Hepatocyte (in vitro differentiated cells): ENCODE measurements around the gene ART4. TPM values are rescaled to one million over a fixed set of nuclear protein-coding genes. Genes with fewer than 3 reads are reported as not detected.

Experiments used
- DNase-seq: peaks from one replicate; pipeline ENCODE4 v3.0.0-alpha.2; 2016; ENCODE audit warnings: low spot score
- H2AFZ ChIP-seq: fragments of 200-600 bp; sonication (generic); 2 replicates; pipeline ENCODE4 v1.6.0; 2016; ENCODE audit warnings: antibody characterized with exemption, mild to moderate bottlenecking
- H3K27ac ChIP-seq: fragments of 200-600 bp; sonication (generic); 2 replicates; pipeline ENCODE4 v1.5.1; 2016; ENCODE audit warnings: mild to moderate bottlenecking
- H3K27me3 ChIP-seq: fragments of 200-600 bp; sonication (generic); 2 replicates; pipeline ENCODE4 v1.6.1; 2016
- H3K36me3 ChIP-seq: fragments of 200-600 bp; sonication (generic); replicated peaks from 2 replicates; pipeline ENCODE4 v1.5.1; 2016; ENCODE audit warnings: low read depth; ENCODE audit not compliant: insufficient read depth
- H3K4me1 ChIP-seq: fragments of 200-600 bp; sonication (generic); 2 replicates; pipeline ENCODE4 v1.5.1; 2016; ENCODE audit warnings: mild to moderate bottlenecking, moderate library complexity; ENCODE audit not compliant: insufficient read depth
- H3K4me2 ChIP-seq: fragments of 200-600 bp; sonication (generic); 2 replicates; pipeline ENCODE4 v1.6.0; 2016
- H3K4me3 ChIP-seq: fragments of 200-600 bp; sonication (generic); 2 replicates; pipeline ENCODE4 v1.5.1; 2016; ENCODE audit warnings: mild to moderate bottlenecking
- H3K79me2 ChIP-seq: fragments of 200-600 bp; sonication (generic); 2 replicates; pipeline ENCODE4 v1.6.0; 2017; ENCODE audit warnings: mild to moderate bottlenecking
- H3K9me2 ChIP-seq: fragments of 200-600 bp; sonication (generic); replicated peaks from 2 replicates; pipeline ENCODE4 v1.6.0; 2017; ENCODE audit warnings: mild to moderate bottlenecking; ENCODE audit not compliant: insufficient read depth
- H3K9me3 ChIP-seq: fragments of 200-600 bp; sonication (generic); 2 replicates; pipeline ENCODE4 v1.5.1; 2016; ENCODE audit warnings: low read depth, mild to moderate bottlenecking
- H4K20me1 ChIP-seq: fragments of 200-600 bp; sonication (generic); 2 replicates; pipeline ENCODE4 v1.6.0; 2016; ENCODE audit warnings: mild to moderate bottlenecking; ENCODE audit not compliant: insufficient read depth, poor library complexity, severe bottlenecking
- EZH2 ChIP-seq: fragments of 200-600 bp; sonication (generic); IDR thresholded peaks from 2 replicates; pipeline ENCODE4 v1.6.1; 2016; ENCODE audit warnings: antibody characterized with exemption, mild to moderate bottlenecking, borderline replicate concordance
- EZH2phosphoT487 ChIP-seq: fragments of 200-600 bp; sonication (generic); IDR thresholded peaks from one replicate; pipeline ENCODE4 v1.6.1; 2018; ENCODE audit warnings: antibody characterized with exemption, mild to moderate bottlenecking, low read depth, moderate library complexity; ENCODE audit not compliant: unreplicated experiment, severe bottlenecking
- WGBS: methylation state at CpG from one replicate; pipeline ENCODE4 v1.1.6; 2016; ENCODE audit warnings: low lambda C conversion rate; ENCODE audit errors: missing lambda C conversion rate; 5-methylcytosine and 5-hydroxymethylcytosine counted together
- polyA plus RNA-seq: library from polyadenylated mRNA; unstranded; fragments of >200 nt; fragmentation: Nextera tagmentation; extraction: Ambion mirVana; gene quantifications from 2 replicates; pipeline ENCODE4 v1.2.1, GENCODE V29; 2016
- total RNA-seq: library from RNA; depleted of rRNA; stranded (reverse); fragments of >200 nt; gene quantifications from 2 replicates; pipeline ENCODE4 v1.2.3, GENCODE V29; 2014
- TF ChIP-seq, protein P1 (sequence below): fragments of 200-600 bp; sonication (generic); IDR thresholded peaks from 2 replicates; pipeline ENCODE4 v1.5.1; 2016; ENCODE audit warnings: antibody characterized with exemption, mild to moderate bottlenecking; ENCODE audit not compliant: poor library complexity

ART4 gene
- total and polyA plus RNA-seq, 2 experiments from 2014 or later, result 4.9 to 7.3 TPM

DNA sequence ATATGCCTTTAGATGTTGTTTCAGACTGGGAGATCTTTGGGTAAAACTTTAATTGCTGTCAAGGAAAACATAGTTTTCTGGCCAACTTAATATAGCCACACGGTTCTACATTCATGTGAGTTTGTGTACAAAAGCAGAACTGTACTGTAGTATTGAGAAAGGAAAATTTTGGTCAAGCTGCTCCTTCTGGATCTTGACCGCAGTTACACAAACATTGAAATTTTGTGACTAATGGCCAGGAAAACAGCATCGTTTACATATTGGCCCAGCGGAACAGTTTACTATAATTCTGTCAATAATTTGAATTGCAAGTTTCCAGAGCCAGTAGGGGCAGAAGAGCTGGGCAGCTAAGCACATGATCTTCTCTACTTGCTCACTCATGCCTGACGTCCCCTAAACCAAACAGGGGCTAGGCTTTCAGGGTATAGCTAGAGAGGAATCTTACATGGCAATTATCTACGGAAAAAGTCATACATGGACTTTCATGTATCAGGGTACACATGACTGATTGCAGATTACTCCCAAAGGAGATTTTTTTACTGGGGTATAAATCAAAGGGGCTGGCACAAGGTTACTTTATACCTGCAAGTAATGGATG is 11.4 kb upstream of the ART4 start:
- no peaks in the 10 kb centered on the region for H3K79me2 ChIP-seq
- TF ChIP-seq EZH2 (no peak), EZH2phosphoT487 (no peak)
- TF ChIP-seq, protein P1, sequence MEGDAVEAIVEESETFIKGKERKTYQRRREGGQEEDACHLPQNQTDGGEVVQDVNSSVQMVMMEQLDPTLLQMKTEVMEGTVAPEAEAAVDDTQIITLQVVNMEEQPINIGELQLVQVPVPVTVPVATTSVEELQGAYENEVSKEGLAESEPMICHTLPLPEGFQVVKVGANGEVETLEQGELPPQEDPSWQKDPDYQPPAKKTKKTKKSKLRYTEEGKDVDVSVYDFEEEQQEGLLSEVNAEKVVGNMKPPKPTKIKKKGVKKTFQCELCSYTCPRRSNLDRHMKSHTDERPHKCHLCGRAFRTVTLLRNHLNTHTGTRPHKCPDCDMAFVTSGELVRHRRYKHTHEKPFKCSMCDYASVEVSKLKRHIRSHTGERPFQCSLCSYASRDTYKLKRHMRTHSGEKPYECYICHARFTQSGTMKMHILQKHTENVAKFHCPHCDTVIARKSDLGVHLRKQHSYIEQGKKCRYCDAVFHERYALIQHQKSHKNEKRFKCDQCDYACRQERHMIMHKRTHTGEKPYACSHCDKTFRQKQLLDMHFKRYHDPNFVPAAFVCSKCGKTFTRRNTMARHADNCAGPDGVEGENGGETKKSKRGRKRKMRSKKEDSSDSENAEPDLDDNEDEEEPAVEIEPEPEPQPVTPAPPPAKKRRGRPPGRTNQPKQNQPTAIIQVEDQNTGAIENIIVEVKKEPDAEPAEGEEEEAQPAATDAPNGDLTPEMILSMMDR, result no peak
- no peak overlapping the region for H3K4me3 ChIP-seq
- WGBS, result 50% methylated on average over 6 of the region's 6 CpGs
- no peak overlapping the region for H2AFZ ChIP-seq
- H4K20me1 ChIP-seq, result no peaks in the 10 kb centered on the region
- H3K4me2 ChIP-seq, result no peak overlapping the region
- no peaks in the 10 kb centered on the region for H3K4me1 ChIP-seq
- DNase-seq, result no peak
- H3K9me2 ChIP-seq, result no peaks in the 10 kb centered on the region
- peak overlapping the region; percentile 38 for H3K27ac ChIP-seq
- H3K9me3 ChIP-seq, result no peaks in the 10 kb centered on the region
- no peaks in the 10 kb centered on the region for H3K27me3 ChIP-seq
- H3K36me3 ChIP-seq, result no peaks in the 10 kb centered on the region

DNA sequence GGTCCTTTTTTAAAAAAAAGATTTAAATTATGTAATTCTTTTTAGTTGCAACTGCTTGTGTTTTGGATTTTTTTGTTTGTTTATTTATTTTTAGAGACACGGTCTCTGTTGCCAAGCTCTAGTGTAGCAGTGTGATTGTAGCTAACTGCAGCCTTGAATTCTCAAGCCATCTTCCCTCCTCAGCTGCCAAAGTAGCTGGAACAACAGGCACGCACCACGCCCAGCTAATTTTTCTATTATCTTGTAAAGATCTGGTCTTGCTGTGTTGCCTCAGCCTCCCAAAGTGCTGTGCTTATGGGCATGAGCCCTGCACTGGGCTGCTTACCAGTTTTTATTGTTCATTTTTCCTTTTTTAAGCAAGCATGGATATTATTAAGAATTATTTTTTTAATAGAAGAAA is 10.6 kb upstream of the ART4 start:
- no peak overlapping the region for H2AFZ ChIP-seq
- H3K9me3 ChIP-seq, result no peaks in the 10 kb centered on the region
- H3K9me2 ChIP-seq, result no peaks in the 10 kb centered on the region
- TF ChIP-seq EZH2 (no peak), EZH2phosphoT487 (no peak)
- TF ChIP-seq, protein P1, result no peak
- 52% methylated on average over 3 of the region's 3 CpGs for WGBS
- no peaks in the 10 kb centered on the region for H3K36me3 ChIP-seq
- H3K79me2 ChIP-seq, result no peaks in the 10 kb centered on the region
- no peaks in the 10 kb centered on the region for H3K27me3 ChIP-seq
- no peak for DNase-seq
- H4K20me1 ChIP-seq, result no peaks in the 10 kb centered on the region
- peak overlapping the region; percentile 11 for H3K27ac ChIP-seq
- H3K4me2 ChIP-seq, result no peak overlapping the region
- H3K4me1 ChIP-seq, result no peaks in the 10 kb centered on the region
- H3K4me3 ChIP-seq, result no peak overlapping the region

DNA sequence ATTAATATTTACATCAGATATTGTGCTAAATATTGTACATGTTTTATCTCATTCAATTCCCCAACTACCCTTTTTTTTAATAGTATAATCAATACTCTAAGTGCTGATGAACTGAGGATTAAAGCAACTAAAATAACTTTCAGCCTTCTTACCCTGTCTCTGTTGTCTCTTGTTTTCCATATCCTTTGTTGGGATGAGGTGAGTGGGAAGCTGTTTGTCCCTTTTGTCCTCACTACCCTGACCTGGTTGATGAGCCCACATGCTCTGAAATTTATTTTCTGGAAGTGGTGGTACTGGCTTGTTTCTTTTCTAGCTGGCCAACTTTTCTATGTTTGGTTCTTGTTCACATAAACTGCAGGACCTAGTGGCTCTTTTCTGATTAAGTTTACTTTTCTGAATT is 9.6 kb upstream of the ART4 start:
- H2AFZ ChIP-seq, result no peak overlapping the region

More for the DNA sequence above, 9.6 kb upstream of the ART4 start:
- Histone ChIP-seq H3K27me3 (no peaks in the 10 kb centered on the region), H4K20me1 (no peaks in the 10 kb centered on the region), H3K79me2 (no peaks in the 10 kb centered on the region), H3K4me2 (no peak overlapping the region), H3K4me3 (no peak overlapping the region), H3K27ac (no peak overlapping the region), H3K9me2 (no peaks in the 10 kb centered on the region), H3K9me3 (no peaks in the 10 kb centered on the region), H3K36me3 (no peaks in the 10 kb centered on the region), H3K4me1 (no peaks in the 10 kb centered on the region)
- TF ChIP-seq, protein P1, result no peak
- no peak for TF ChIP-seq EZH2
- no peak for TF ChIP-seq EZH2phosphoT487
- no peak for DNase-seq
